IPS-15b (cell line): ENCODE data around the gene MYO15B.

ENCODE experiments used
- H3K27me3 ChIP-seq: one replicate; pipeline ENCODE4 v1.6.1; 2013; ENCODE audit warnings: low read length; ENCODE audit not compliant: control insufficient read depth, insufficient read depth
- H3K36me3 ChIP-seq: one replicate; pipeline ENCODE4 v1.6.1; 2013; ENCODE audit warnings: low read length; ENCODE audit not compliant: control insufficient read depth, insufficient read depth
- H3K4me1 ChIP-seq: one replicate; pipeline ENCODE4 v1.6.1; 2013; ENCODE audit warnings: mild to moderate bottlenecking, low read length; ENCODE audit not compliant: control insufficient read depth, insufficient read depth
- H3K4me3 ChIP-seq: one replicate; pipeline ENCODE4 v1.5.1; 2013; ENCODE audit warnings: low read depth, low read length
- H3K9ac ChIP-seq: one replicate; pipeline ENCODE4 v1.6.1; 2013; ENCODE audit warnings: low read depth, mild to moderate bottlenecking, low read length
- H3K9me3 ChIP-seq: one replicate; pipeline ENCODE4 v1.6.1; 2013; ENCODE audit warnings: mild to moderate bottlenecking, low read length; ENCODE audit not compliant: control insufficient read depth, insufficient read depth

MYO15B gene

GRCh38 chr17:75624021-75624420 lies 36.4 kb downstream of the MYO15B start:
- Histone ChIP-seq H3K36me3 (peaks cover 2% of the 10 kb centered on the region), H3K9me3 (no peaks in the 10 kb centered on the region), H3K4me1 (no peaks in the 10 kb centered on the region), H3K27me3 (no peaks in the 10 kb centered on the region), H3K4me3 (no peak overlapping the region), H3K9ac (no peak overlapping the region)

- Histone ChIP-seq H3K4me1 (no peaks in the 10 kb centered on the region), H3K9ac (no peak overlapping the region), H3K27me3 (no peaks in the 10 kb centered on the region), H3K4me3 (no peak overlapping the region), H3K9me3 (no peaks in the 10 kb centered on the region), H3K36me3 (peaks cover 2% of the 10 kb centered on the region)
These were observed 37.2 kb downstream of the MYO15B start for GRCh38 chr17:75624714-75625345.

- Histone ChIP-seq H3K9me3 (no peaks in the 10 kb centered on the region), H3K27me3 (no peaks in the 10 kb centered on the region), H3K9ac (no peak overlapping the region), H3K4me3 (no peak overlapping the region), H3K36me3 (peaks cover 2% of the 10 kb centered on the region), H3K4me1 (no peaks in the 10 kb centered on the region)
These were observed 38.4 kb downstream of the MYO15B start for GRCh38 chr17:75625813-75626486.

GRCh38 chr17:75626496-75627038 lies 39.0 kb downstream of the MYO15B start:
- H3K9ac ChIP-seq: no peak overlapping the region
- no peak overlapping the region for H3K4me3 ChIP-seq
- H3K4me1 ChIP-seq: no peaks in the 10 kb centered on the region
- no peaks in the 10 kb centered on the region for H3K27me3 ChIP-seq
- no peaks in the 10 kb centered on the region for H3K9me3 ChIP-seq
- H3K36me3 ChIP-seq: peaks cover 9% of the 10 kb centered on the region

GRCh38 chr17:75627094-75627493 lies 39.5 kb downstream of the MYO15B start:
- no peak overlapping the region for H3K9ac ChIP-seq
- H3K4me3 ChIP-seq: no peak overlapping the region
- no peaks in the 10 kb centered on the region for H3K27me3 ChIP-seq
- no peaks in the 10 kb centered on the region for H3K4me1 ChIP-seq
- peaks cover 12% of the 10 kb centered on the region for H3K36me3 ChIP-seq
- no peaks in the 10 kb centered on the region for H3K9me3 ChIP-seq

- H3K4me3 ChIP-seq: no peak overlapping the region
- H3K4me1 ChIP-seq: peaks cover under 1% of the 10 kb centered on the region
- H3K27me3 ChIP-seq: no peaks in the 10 kb centered on the region
- H3K36me3 ChIP-seq: peaks cover 12% of the 10 kb centered on the region
- no peak overlapping the region for H3K9ac ChIP-seq
- H3K9me3 ChIP-seq: no peaks in the 10 kb centered on the region
These were observed 40.8 kb downstream of the MYO15B start for GRCh38 chr17:75628425-75628824.

GRCh38 chr17:75629157-75629556 lies 41.6 kb downstream of the MYO15B start:
- Histone ChIP-seq H3K9ac (no peak overlapping the region), H3K4me1 (peaks cover 4% of the 10 kb centered on the region), H3K9me3 (no peaks in the 10 kb centered on the region), H3K36me3 (peaks cover 12% of the 10 kb centered on the region), H3K4me3 (no peak overlapping the region), H3K27me3 (no peaks in the 10 kb centered on the region)

GRCh38 chr17:75630071-75630917 lies 42.7 kb downstream of the MYO15B start:
- no peak overlapping the region for H3K9ac ChIP-seq
- H3K4me3 ChIP-seq: no peak overlapping the region
- H3K4me1 ChIP-seq: peaks cover 4% of the 10 kb centered on the region
- H3K27me3 ChIP-seq: no peaks in the 10 kb centered on the region
- H3K36me3 ChIP-seq: peaks cover 11% of the 10 kb centered on the region
- H3K9me3 ChIP-seq: no peaks in the 10 kb centered on the region

- no peaks in the 10 kb centered on the region for H3K27me3 ChIP-seq
- no peak overlapping the region for H3K4me3 ChIP-seq
- peaks cover 10% of the 10 kb centered on the region for H3K36me3 ChIP-seq
- H3K4me1 ChIP-seq: peaks cover 4% of the 10 kb centered on the region
- no peaks in the 10 kb centered on the region for H3K9me3 ChIP-seq
- no peak overlapping the region for H3K9ac ChIP-seq
These were observed 43.8 kb downstream of the MYO15B start for GRCh38 chr17:75631353-75631752.

- Histone ChIP-seq H3K9ac (no peak overlapping the region), H3K4me3 (no peak overlapping the region), H3K27me3 (no peaks in the 10 kb centered on the region), H3K9me3 (no peaks in the 10 kb centered on the region), H3K4me1 (peaks cover 4% of the 10 kb centered on the region), H3K36me3 (peaks cover 10% of the 10 kb centered on the region)
These were observed 44.8 kb downstream of the MYO15B start for GRCh38 chr17:75632428-75632827.

- Histone ChIP-seq H3K36me3 (peaks cover 10% of the 10 kb centered on the region), H3K9me3 (no peaks in the 10 kb centered on the region), H3K9ac (no peak within 1 kb of the TSS), H3K27me3 (no peaks in the 10 kb centered on the region), H3K4me3 (no peak within 1 kb of the TSS), H3K4me1 (peaks cover 4% of the 10 kb centered on the region)
These were observed 45.4 kb downstream of the MYO15B start, which contains the start of gene SMIM5 for GRCh38 chr17:75632863-75633485. SMIM5 (plus strand) TSS chr17:75633434; CDS start chr17:75640202, 6,768 bp downstream.
